Renal cortical epithelial cell (primary cell): ENCODE results near the gene ACO2. TPM values are rescaled to one million over a fixed set of nuclear protein-coding genes. Genes with fewer than 3 reads are reported as not detected.
"Not testable (repeated sequence)": the region's sequence is repeated elsewhere in the genome, so short reads cannot be mapped to it uniquely, and the experiment has no call there.

Source experiments
- DNase-seq: peaks from one replicate; pipeline ENCODE4 v3.0.0-alpha.2; 2011; ENCODE audit warnings: low read depth
- total RNA-seq: library from RNA; depleted of rRNA; stranded (reverse); fragments of >200 nt; gene quantifications from 2 replicates; pipeline ENCODE4 v1.2.3, GENCODE V29; 2014

Gene ACO2
- total RNA-seq, 1 donor from 2014 or later, result 141 TPM

GRCh38 chr22:41568811-41569210, 99.9 kb downstream of the ACO2 start:
- DNase-seq, result no peak

- no peak for DNase-seq
Observed at GRCh38 chr22:41570221-41570620, 101.3 kb downstream of the ACO2 start.

- DNase-seq, result no peak
Observed at GRCh38 chr22:41571786-41572185, 102.9 kb downstream of the ACO2 start.

GRCh38 chr22:41572305-41572704, 103.4 kb downstream of the ACO2 start:
- DNase-seq, result not testable (repeated sequence)

GRCh38 chr22:41573677-41574076, 104.8 kb downstream of the ACO2 start:
- no peak for DNase-seq

- no peak for DNase-seq
Observed at GRCh38 chr22:41574847-41575381, 106.0 kb downstream of the ACO2 start.

GRCh38 chr22:41575533-41575932, 106.6 kb downstream of the ACO2 start:
- no peak for DNase-seq

- peak; percentile 66 for DNase-seq
Observed at GRCh38 chr22:41576877-41577276, 108.0 kb downstream of the ACO2 start.

GRCh38 chr22:41578114-41578513, 109.2 kb downstream of the ACO2 start:
- no peak for DNase-seq

Other genes with a start within 250 kb of the ACO2 start
- 0.85 and 0.87 TPM in 2 replicates for gene CHADL, start 228.2 kb upstream of the ACO2 start, total RNA-seq
- 78.8 and 110 TPM in 2 replicates for gene RANGAP1, start 182.9 kb upstream of the ACO2 start, total RNA-seq
- gene ZC3H7B, start 167.6 kb upstream of the ACO2 start, total RNA-seq, result 44.3 and 124 TPM in 2 replicates
- 2.3 and 7.6 TPM in 2 replicates for gene TEF, start 87.2 kb upstream of the ACO2 start, total RNA-seq
- gene TOB2, start 22.3 kb upstream of the ACO2 start, total RNA-seq, result 12.2 and 35.9 TPM in 2 replicates
- 39.6 and 78.3 TPM in 2 replicates for gene PHF5A, start 425 bp upstream of the ACO2 start, total RNA-seq
- 17.4 and 38.8 TPM in 2 replicates for gene POLR3H, start 75.4 kb downstream of the ACO2 start, total RNA-seq
- gene CSDC2, start 91.9 kb downstream of the ACO2 start, total RNA-seq, result 0.69 and 3.2 TPM in 2 replicates
- gene PMM1, start 120.7 kb downstream of the ACO2 start, total RNA-seq, result 9.9 and 14.6 TPM in 2 replicates
- 17.5 and 27.8 TPM in 2 replicates for gene DESI1, start 151.9 kb downstream of the ACO2 start, total RNA-seq
- 320 and 484 TPM in 2 replicates for gene XRCC6, start 152.2 kb downstream of the ACO2 start, total RNA-seq
- 92.2 and 104 TPM in 2 replicates for gene SNU13, start 219.8 kb downstream of the ACO2 start, total RNA-seq
- 0.10 and 0.52 TPM in 2 replicates for gene MEI1, start 230.4 kb downstream of the ACO2 start, total RNA-seq